KOPT-K1 (cell line): ENCODE results near the gene ANKMY2.
"Not testable (repeated sequence)": the region's sequence is repeated elsewhere in the genome, so short reads cannot be mapped to it uniquely, and the experiment has no call there.

ENCODE experiments used
- H3K27ac ChIP-seq: fragments of 200-600 bp; sonication (generic); 2 replicates; pipeline ENCODE4 v1.5.1; 2016; ENCODE audit warnings: antibody characterized with exemption, mild to moderate bottlenecking, low read depth, low read length; ENCODE audit not compliant: poor library complexity, severe bottlenecking
- H3K36me3 ChIP-seq: fragments of 200-600 bp; sonication (generic); 2 replicates; pipeline ENCODE4 v1.5.1; 2017; ENCODE audit warnings: antibody characterized with exemption, mild to moderate bottlenecking, low read length, moderate library complexity; ENCODE audit not compliant: insufficient read depth
- H3K9me3 ChIP-seq: fragments of 200-600 bp; sonication (generic); 2 replicates; pipeline ENCODE4 v1.5.1; 2017; ENCODE audit warnings: antibody characterized with exemption, low read length, mild to moderate bottlenecking; ENCODE audit not compliant: insufficient read depth, poor library complexity, severe bottlenecking

The ANKMY2 gene

DNA sequence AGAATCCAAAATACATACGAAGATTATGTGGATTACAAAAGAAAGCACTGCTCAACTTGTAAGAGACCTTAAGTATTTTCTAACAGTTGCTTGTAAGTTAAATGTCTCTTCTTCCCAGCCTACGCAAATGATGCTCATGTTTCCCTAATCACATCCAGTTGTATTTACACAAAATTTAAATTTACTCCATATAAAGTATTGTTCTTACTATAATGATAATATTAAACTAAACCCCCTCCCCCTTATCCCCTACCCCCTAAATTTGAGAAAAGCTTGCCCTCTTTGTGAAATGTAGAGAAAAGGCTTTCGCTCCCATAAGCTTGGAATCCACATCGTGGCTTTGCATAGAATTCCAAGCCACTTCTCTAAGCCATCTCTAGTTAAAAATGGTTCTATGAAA, 29.4 kb downstream of the ANKMY2 start:
- Histone ChIP-seq H3K27ac (no peak overlapping the region), H3K9me3 (no peaks in the 10 kb centered on the region), H3K36me3 (peaks cover 72% of the 10 kb centered on the region)

DNA sequence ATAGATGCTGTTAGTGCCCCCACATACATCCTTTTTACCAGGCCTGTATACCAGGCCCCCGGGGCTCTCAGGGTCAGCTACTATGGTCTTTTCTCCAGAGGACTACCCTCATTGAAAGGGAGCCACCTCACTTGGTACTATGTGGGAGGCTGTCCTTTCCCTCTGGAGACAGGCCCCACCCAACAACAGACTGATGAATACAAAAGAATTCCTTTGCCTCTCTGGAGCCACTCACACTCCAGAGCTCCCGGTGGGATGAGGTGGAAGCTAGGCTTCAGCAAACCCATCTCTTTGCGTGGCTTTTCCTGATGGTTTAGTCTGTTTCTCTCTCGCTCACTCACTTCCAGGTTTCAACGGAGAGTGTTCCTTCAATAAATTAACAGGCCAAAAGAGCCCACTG, 30.3 kb downstream of the ANKMY2 start:
- Histone ChIP-seq H3K36me3 (peaks cover 74% of the 10 kb centered on the region), H3K27ac (no peak overlapping the region), H3K9me3 (no peaks in the 10 kb centered on the region)

DNA sequence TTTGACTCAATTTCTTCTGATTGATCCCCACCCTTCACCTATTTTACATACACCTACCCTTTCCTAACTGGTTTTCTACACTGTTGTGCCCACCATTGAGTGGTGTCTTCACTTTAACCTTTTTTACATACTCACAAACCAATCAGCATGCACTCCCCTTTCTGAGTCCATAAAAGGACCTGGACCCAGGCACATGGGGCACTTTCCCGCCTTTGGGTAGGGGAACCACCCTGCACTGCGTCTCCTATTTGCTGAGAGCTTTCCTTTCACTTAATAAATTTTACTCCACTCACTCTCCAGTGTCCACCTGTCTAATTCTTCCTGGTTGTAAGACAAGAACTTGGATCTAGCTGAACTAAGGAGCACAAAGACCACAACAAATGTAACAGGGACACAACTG, 33.8 kb downstream of the ANKMY2 start:
- H3K36me3 ChIP-seq, result peaks cover 81% of the 10 kb centered on the region
- H3K9me3 ChIP-seq, result no peaks in the 10 kb centered on the region
- H3K27ac ChIP-seq, result no peak overlapping the region

DNA sequence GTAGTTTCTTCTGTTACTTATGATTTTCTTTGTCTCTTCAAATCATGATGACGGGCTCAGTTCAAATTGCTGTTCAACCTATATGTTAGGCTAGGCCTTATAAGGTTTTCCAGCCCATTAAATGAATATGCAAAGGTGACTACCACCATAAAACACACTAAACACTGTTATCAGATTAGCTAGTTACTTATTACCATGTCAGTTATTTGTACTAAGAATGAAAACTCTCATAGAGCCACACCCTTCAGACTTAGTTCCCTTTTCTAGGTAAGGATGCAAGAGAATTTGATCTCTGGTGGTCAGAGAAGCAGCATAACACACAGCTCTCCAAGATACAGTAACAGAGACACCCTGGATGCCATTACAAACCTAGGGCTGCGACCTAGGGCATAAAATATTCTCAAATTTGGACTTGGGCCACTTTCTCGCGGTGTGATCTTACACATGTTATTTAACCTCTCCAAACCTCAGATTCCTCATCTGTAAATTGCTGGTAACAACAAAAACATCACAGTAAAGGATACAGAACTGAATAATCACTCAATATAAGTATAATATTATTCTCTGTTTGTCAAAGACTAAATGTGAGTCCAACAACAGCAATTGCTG, 35.6 kb downstream of the ANKMY2 start:
- H3K36me3 ChIP-seq, result peaks cover 79% of the 10 kb centered on the region
- H3K27ac ChIP-seq, result no peak overlapping the region
- no peaks in the 10 kb centered on the region for H3K9me3 ChIP-seq

DNA sequence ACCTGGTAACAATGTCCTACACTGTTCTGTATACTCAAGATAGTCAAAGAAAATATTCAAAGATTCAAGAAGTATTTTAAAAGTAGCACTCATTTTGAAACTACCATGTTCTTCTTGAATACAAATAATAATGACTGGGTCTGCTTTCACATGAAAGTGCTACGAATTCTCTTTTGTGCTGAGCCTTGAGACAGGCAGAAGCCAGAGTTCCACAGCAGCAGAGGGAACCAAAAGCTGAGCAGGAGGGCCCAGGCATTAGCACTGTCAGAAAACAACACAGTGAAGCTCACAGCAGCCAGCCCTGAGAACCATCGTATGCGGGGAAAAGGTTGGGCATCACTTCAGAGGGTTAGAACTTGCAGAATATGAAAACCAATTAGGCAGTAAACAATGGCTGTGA, 38.9 kb downstream of the ANKMY2 start:
- no peak overlapping the region for H3K27ac ChIP-seq
- H3K36me3 ChIP-seq, result peaks cover 85% of the 10 kb centered on the region
- H3K9me3 ChIP-seq, result no peaks in the 10 kb centered on the region

DNA sequence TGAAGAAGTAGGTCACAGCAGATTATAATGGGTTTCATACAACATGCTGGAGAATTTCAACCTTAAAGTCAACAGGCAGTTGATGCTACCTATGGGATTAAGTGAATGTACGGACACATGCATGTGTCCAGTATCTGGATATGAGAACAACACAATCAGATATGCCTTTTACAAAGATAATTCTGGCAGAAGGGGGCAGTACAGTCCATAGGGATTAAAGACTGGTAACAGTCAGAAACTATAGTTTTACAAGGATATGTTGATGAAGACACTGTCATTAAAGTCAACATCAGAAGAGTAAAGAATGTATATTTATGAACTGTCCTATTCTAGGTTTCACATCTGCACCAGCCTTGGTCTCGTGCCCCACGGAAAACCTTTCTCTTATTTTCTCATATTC, 41.5 kb downstream of the ANKMY2 start:
- Histone ChIP-seq H3K36me3 (peaks cover 85% of the 10 kb centered on the region), H3K9me3 (no peaks in the 10 kb centered on the region), H3K27ac (no peak overlapping the region)

DNA sequence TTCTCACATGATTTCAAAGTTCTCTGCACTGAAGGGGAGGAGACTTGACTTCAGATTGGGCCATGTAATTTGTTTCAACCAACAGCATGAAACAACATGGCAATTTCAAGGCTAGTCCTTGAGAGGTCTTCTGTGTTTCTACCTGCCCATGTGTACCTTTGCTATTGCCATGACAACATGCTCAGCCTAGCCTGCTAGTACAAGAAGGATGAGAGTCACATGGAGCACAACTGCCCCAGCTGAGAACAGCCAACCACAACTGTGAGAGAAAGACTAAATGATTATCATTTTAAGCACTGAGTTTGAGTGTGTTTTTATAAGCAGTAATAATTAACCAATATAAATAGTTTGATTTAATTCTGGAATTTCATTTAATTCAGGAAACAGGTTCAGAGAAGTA, 41.9 kb downstream of the ANKMY2 start:
- Histone ChIP-seq H3K36me3 (peaks cover 85% of the 10 kb centered on the region), H3K27ac (no peak overlapping the region), H3K9me3 (no peaks in the 10 kb centered on the region)

DNA sequence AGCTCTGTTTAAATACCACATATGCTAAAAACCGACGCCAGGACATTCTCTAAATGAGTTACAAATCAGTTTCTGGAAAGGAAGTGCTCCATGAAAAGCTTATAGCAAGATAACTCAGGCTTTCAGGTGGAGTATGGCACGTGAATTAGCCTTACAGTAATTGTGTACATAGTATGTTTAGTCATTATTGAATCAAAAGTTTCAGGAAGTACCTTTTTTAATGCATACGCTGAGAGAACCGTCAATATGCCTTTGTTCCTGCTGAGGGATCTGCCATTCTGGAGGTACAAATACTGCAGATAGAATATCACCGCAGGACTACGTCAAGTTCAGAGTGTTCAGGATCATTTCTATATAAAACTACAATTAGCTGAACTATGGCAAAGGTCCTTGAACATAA, 45.7 kb downstream of the ANKMY2 start:
- Histone ChIP-seq H3K9me3 (no peaks in the 10 kb centered on the region), H3K36me3 (peaks cover 66% of the 10 kb centered on the region), H3K27ac (no peak overlapping the region)

DNA sequence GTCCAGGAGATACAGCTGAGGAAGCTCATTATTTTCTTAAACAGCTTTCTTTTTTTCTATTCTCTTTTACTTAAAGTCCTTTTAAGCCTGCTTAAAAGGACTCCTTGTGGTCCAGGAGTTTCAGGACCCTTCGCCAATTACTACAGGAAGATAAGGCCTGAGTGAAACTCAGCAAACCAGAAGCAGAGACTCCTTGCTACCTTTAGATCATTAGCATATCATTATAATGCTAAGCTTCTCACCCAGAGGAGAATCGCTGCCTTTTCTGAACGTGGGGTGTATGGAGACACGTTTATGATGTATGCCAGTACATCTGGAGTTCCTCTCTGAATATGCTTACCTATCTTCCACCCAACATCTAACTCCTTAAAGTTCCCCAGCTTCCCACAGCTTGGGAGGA, 47.5 kb downstream of the ANKMY2 start:
- Histone ChIP-seq H3K27ac (no peak overlapping the region), H3K9me3 (no peaks in the 10 kb centered on the region), H3K36me3 (peaks cover 48% of the 10 kb centered on the region)

DNA sequence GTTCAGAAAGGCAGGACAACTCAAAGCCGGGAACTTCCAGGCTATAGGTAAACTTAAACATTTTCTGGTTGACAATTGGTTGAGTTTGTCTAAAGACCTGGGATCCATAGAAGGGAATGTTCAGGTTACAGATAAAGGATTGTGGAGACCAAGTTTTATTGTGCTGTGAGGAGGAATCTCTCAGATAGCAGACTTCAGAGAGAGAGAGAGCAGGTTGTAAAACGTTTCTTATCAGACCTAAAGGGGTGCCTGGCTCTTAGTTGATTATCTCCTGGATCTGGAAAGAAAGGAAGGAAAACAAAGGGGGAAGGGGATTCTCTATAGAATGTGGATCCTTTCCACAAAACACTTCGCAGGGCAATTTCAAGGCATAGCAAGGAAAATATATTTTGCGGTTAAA, 50.0 kb downstream of the ANKMY2 start:
- H3K9me3 ChIP-seq, H3K27ac ChIP-seq: not testable (repeated sequence)
- peaks cover 24% of the 10 kb centered on the region for H3K36me3 ChIP-seq

DNA sequence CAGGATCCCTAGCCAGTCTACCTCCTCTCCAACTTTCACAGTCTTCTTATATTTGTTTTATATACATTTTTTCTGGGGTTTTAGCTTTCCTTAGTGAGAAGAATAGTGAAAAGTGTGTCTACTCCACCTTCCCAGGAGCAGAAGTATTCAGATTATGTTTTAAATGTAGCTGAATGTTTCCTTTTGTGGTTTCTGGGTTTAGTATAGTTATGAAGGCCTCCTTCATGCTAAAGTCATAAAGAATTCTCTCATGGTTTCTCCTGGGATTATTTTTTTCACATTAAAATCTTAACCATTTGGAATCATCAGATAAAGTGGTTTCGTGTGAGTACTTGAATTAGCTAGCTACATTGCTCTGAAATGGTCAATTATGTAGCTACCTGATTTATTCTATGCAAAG, 50.9 kb downstream of the ANKMY2 start:
- Histone ChIP-seq H3K9me3 (no peaks in the 10 kb centered on the region), H3K36me3 (peaks cover 15% of the 10 kb centered on the region), H3K27ac (no peak overlapping the region)

DNA sequence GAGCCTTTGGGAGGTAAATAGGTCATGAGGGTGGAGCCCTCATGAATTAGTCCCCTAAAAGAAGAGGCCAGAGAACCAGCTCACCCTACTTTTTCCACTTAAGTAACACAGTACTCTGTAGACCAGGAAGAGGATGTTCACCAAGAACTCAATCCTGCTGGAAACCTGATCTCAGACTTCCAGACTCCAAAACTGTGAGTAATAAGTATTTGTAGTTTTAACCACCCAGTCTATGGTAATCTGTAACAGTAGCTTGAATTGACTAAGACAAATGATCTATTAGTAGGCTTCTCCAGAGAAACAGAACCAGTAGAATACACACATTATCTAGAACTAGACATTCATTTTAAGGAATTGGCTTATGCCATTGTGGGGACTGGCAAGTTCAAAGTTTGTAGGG, 51.5 kb downstream of the ANKMY2 start:
- Histone ChIP-seq H3K9me3 (no peaks in the 10 kb centered on the region), H3K36me3 (peaks cover 11% of the 10 kb centered on the region; the same call in 1 of the 2 replicates)

DNA sequence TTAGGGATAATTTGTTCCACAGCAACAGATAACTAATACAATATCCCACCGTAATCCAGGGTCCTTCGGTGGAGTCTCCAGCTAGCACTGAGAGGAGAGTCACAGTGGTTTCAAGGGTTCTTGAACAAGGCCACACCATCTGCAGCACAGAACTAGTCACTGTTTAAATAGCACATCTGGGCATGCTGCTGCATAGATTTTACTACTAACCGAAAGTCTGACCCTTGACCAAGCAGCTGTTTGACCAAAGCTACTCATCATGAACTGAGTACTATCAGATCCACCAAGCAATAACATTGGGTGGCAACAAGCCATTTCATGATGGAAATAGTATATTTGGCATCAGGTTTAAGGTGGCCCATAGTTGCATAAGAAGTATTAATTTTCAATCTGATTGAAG, 53.2 kb downstream of the ANKMY2 start:
- H3K9me3 ChIP-seq, result no peaks in the 10 kb centered on the region
- no peaks in the 10 kb centered on the region for H3K36me3 ChIP-seq
- H3K27ac ChIP-seq, result no peak overlapping the region

More for the DNA sequence above, 51.5 kb downstream of the ANKMY2 start:
- no peak overlapping the region for H3K27ac ChIP-seq

DNA sequence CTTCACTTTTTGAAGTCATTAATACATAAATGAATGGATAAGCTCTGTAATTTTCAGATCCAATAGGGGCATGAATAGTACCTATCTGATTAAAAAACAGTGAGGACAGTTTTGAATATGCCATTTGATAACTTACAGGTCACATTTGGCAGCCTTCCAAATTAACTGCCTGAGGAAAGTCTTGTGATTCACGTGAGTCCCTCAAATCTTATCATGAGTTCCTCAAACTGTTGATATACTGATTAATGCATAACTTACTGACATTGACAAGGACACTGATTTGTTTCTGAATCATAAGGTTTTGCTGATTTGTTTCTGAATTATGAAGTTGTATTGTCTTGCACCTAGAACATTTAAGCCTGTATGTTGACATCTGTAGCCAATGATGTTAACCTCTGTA, 55.1 kb downstream of the ANKMY2 start:
- H3K9me3 ChIP-seq, result no peaks in the 10 kb centered on the region
- H3K27ac ChIP-seq, result no peak overlapping the region
- H3K36me3 ChIP-seq, result no peaks in the 10 kb centered on the region

DNA sequence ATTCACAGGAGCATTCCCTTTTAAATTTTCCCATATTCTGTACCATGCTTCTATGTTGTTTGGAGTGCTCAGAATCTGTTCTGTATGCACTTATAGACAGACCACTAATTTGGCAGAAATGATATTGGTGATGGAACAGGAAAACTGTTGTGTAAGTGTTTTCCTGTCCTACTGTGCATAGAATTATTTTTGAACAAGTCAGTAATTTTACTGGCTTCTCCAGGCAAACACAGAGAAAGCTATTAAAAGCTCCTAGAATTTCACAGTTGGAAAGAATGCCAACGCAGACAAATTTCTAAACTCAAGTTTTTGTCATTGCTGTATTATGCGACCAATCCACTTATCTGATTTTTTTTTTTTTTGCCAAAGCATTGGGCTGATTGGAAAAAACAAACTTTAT, 55.7 kb downstream of the ANKMY2 start:
- Histone ChIP-seq H3K27ac (no peak overlapping the region), H3K9me3 (no peaks in the 10 kb centered on the region), H3K36me3 (no peaks in the 10 kb centered on the region)

DNA sequence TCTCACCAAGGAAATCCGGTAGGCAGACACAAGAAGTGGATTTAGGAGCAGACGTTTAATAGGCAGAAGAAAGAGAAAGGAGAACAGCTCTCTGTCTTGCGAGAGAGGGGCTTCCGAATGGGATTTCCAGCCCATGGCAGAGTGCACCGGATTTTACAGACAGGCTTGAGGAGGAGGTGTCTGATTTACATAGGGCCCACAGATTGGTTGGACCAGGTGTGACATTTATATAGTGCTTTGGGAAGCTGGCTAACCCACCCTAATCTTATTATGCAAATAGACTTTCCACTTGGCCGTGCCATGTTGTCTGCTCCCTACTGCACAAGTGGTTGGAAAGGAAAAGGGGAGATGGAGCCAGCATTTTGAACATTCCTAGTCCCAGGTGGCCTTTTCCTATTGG, 57.8 kb downstream of the ANKMY2 start:
- no peaks in the 10 kb centered on the region for H3K9me3 ChIP-seq
- no peaks in the 10 kb centered on the region for H3K36me3 ChIP-seq
- H3K27ac ChIP-seq, result no peak overlapping the region
